Liver (tissue), 9 donors: ENCODE data around the gene PDS5A. TPM values are rescaled to one million over a fixed set of nuclear protein-coding genes. Genes with fewer than 3 reads are reported as not detected.

ENCODE experiments used
- DNase-seq: peaks from one replicate; pipeline ENCODE4 v3.0.0-alpha.2; 2017; ENCODE audit warnings: low spot score
- H3K27ac ChIP-seq, 2 donors: one replicate each; pipeline ENCODE4 v1.7.0; 2013; ENCODE audit warnings: inconsistent platforms in 2 of 2, low read length in 2 of 2, control low read depth in 1 of 2, low read depth in 1 of 2, mild to moderate bottlenecking in 1 of 2
- H3K27me3 ChIP-seq, 4 donors: one replicate each; pipeline versions ENCODE4 v1.6.1 to v1.7.0; 2013; ENCODE audit warnings: low read length in 3 of 4, inconsistent platforms in 1 of 4, mild to moderate bottlenecking in 1 of 4, moderate library complexity in 1 of 4; ENCODE audit not compliant: control insufficient read depth in 4 of 4, insufficient read depth in 4 of 4
- H3K36me3 ChIP-seq, 4 donors: one replicate each; pipeline versions ENCODE4 v1.6.1 to v1.7.0; 2013; ENCODE audit warnings: low read length in 3 of 4, mild to moderate bottlenecking in 3 of 4, low read depth in 1 of 4, moderate library complexity in 1 of 4; ENCODE audit not compliant: control insufficient read depth in 4 of 4, insufficient read depth in 3 of 4
- H3K4me1 ChIP-seq, 4 donors: one replicate each; pipeline versions ENCODE4 v1.6.1 to v1.7.0; 2013; ENCODE audit warnings: low read length in 3 of 4, mild to moderate bottlenecking in 3 of 4, moderate library complexity in 1 of 4; ENCODE audit not compliant: control insufficient read depth in 4 of 4, insufficient read depth in 4 of 4
- H3K4me3 ChIP-seq, 3 donors: one replicate each; pipeline versions ENCODE4 v1.6.1 to v1.7.0; 2013; ENCODE audit warnings: low read length in 3 of 3, control low read depth in 1 of 3, low read depth in 1 of 3, mild to moderate bottlenecking in 1 of 3
- H3K9ac ChIP-seq, 2 donors: one replicate each; pipeline ENCODE4 v1.7.0; 2013; ENCODE audit warnings: low read length in 2 of 2, mild to moderate bottlenecking in 2 of 2, moderate library complexity in 2 of 2, control low read depth in 1 of 2, low read depth in 1 of 2
- H3K9me3 ChIP-seq, 4 donors: one replicate each; pipeline versions ENCODE4 v1.6.1 to v1.7.0; 2013; ENCODE audit warnings: low read length in 3 of 4; ENCODE audit not compliant: control insufficient read depth in 4 of 4
- EGR1 ChIP-seq, 2 donors: IDR thresholded peaks; 2 replicates each; pipeline ENCODE4 v1.6.1; 2016 to 2018; ENCODE audit warnings: antibody characterized with exemption in 2 of 2, low read depth in 2 of 2
- FOXA1 ChIP-seq: IDR thresholded peaks from 2 replicates; pipeline ENCODE4 v1.6.1; 2016; ENCODE audit warnings: antibody characterized with exemption
- FOXA2 ChIP-seq: IDR thresholded peaks from 2 replicates; pipeline ENCODE4 v1.6.1; 2016; ENCODE audit warnings: antibody characterized with exemption
- GABPA ChIP-seq, 2 donors: IDR thresholded peaks in 1 of 2; conservative IDR thresholded peaks in 1 of 2; 2 replicates each; pipeline ENCODE4 v1.6.1; 2016; ENCODE audit warnings: antibody characterized with exemption in 2 of 2, mild to moderate bottlenecking in 1 of 2, moderate library complexity in 1 of 2
- HNF4A ChIP-seq, 2 donors: conservative IDR thresholded peaks; 2 replicates each; pipeline ENCODE4 v1.6.1; 2016; ENCODE audit warnings: antibody characterized with exemption in 2 of 2, mild to moderate bottlenecking in 2 of 2
- HNF4G ChIP-seq: IDR thresholded peaks from 2 replicates; pipeline ENCODE4 v1.6.1; 2016; ENCODE audit warnings: antibody characterized with exemption
- JUND ChIP-seq, 2 donors: IDR thresholded peaks; 2 replicates each; pipeline ENCODE4 v1.6.1; 2016; ENCODE audit warnings: antibody characterized with exemption in 2 of 2
- NR2F2 ChIP-seq: IDR thresholded peaks from 2 replicates; pipeline ENCODE4 v1.6.1; 2016; ENCODE audit warnings: antibody characterized with exemption
- RAD21 ChIP-seq, 2 donors: IDR thresholded peaks; 2 replicates each; pipeline ENCODE4 v1.6.1; 2016; ENCODE audit warnings: antibody characterized with exemption in 2 of 2, mild to moderate bottlenecking in 2 of 2
- RXRA ChIP-seq, 2 donors: IDR thresholded peaks; 2 replicates each; pipeline ENCODE4 v1.6.1; 2017 to 2018; ENCODE audit warnings: antibody characterized with exemption in 2 of 2, mild to moderate bottlenecking in 1 of 2
- SP1 ChIP-seq: IDR thresholded peaks from 2 replicates; pipeline ENCODE4 v1.6.1; 2018; ENCODE audit warnings: antibody characterized with exemption, mild to moderate bottlenecking
- YY1 ChIP-seq: IDR thresholded peaks from 2 replicates; pipeline ENCODE4 v1.6.1; 2016; ENCODE audit warnings: antibody characterized with exemption, mild to moderate bottlenecking
- WGBS: extraction: QIAGEN DNeasy Blood & Tissue Kit; methylation state at CpG from one replicate; pipeline ENCODE4 v1.1.7; 2013; 5-methylcytosine and 5-hydroxymethylcytosine counted together
- polyA plus RNA-seq, 2 donors: library from polyadenylated mRNA; stranded (reverse) in 1 of 2; unstranded in 1 of 2; fragments of 200-250 nt in 1 of 2; fragments of >200 nt in 1 of 2; fragmentation: Nextera tagmentation in 1 of 2; extraction: Ambion mirVana in 1 of 2; gene quantifications; one replicate each; pipeline versions ENCODE4 v1.2.1 to v1.2.3, GENCODE V29; 2013 to 2015
- total RNA-seq, 2 donors: library from RNA; depleted of rRNA; stranded (reverse); fragments of >200 nt; gene quantifications; one replicate each; pipeline ENCODE4 v1.2.3, GENCODE V29; 2014
- TF ChIP-seq, protein P1 (sequence below): IDR thresholded peaks from 2 replicates; pipeline ENCODE4 v1.6.1; 2016; ENCODE audit warnings: antibody characterized with exemption
- TF ChIP-seq, protein P2 (sequence below): IDR thresholded peaks from 2 replicates; pipeline ENCODE4 v1.6.1; 2016; ENCODE audit warnings: antibody characterized with exemption
- TF ChIP-seq, protein P3 (sequence below): IDR thresholded peaks from 2 replicates; pipeline ENCODE4 v1.6.1; 2016; ENCODE audit warnings: antibody characterized with exemption
- donor health status: healthy.
- donor health status: healthy.
- donor health status: healthy.
- donor health status: healthy.
- donor health status: healthy.

Gene PDS5A
- total and polyA plus RNA-seq, 4 donors = 10.6 to 59.6 (median 25.9) TPM

DNA sequence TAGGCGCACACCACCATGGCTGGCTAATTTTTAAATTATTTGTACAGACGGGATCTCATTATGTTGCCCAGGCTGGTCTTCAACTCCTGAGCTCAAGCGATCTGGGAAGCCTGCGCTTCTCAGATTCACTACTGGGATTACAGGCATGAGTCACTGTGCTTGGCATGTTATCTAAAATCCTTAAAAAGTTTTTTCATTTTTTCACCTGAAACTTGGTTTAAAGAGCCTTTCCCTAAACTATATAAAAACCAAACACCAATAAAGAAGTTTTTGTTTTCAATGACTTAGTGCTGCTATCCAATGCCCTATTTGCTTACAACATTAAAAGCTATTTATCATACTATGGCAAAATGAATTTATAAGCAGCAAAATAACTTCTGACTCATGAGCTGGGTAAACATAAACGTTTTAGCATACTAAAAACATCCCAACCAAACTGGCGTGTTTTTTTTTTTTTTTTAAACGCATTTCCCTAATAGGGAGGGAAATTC lies 151.9 kb downstream of the PDS5A start (continued):
- TF ChIP-seq FOXA2 = no peak

DNA sequence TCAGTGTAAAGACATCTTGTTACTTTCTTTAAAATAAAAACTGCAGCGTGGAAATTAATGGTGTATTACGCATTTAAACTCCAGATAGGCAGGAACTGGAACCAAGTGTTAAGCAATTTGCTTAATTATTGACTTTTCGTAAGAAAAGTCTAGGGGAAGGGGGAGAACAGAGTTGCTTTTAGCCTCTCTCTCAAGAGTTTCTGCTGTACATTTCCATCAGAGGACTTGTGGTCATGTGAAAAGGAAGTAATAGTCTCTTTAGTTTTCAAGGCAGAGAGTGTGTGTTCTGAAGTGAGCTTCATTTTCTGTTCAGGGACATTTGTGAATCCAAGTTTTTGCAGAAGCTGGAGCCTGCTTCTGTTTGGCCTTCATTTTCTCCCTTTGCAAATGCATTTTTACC lies 152.6 kb downstream of the PDS5A start:
- Histone ChIP-seq H3K9me3 (no peaks in the 10 kb centered on the region), H3K4me3 (no peak overlapping the region), H3K27me3 (no peaks in the 10 kb centered on the region), H3K9ac (no peak overlapping the region), H3K36me3 (peaks cover 2 to 21% (median 15%) of the 10 kb centered on the region in 4 donors), H3K27ac (no peak overlapping the region), H3K4me1 (peaks cover 0 to 6% (median 3%) of the 10 kb centered on the region in 4 donors)
- 50% methylated on average over 3 of the region's 3 CpGs for WGBS
- TF ChIP-seq HNF4G = no peak
- TF ChIP-seq NR2F2 = no peak
- no peak for TF ChIP-seq RXRA (IDR thresholded peaks at IDR 0.05)
- no peak for TF ChIP-seq GABPA (IDR thresholded peaks at IDR 0.05 in 1 of 2, conservative IDR thresholded peaks at IDR 0.05 in 1 of 2)
- TF ChIP-seq FOXA2 = no peak
- no peak for TF ChIP-seq YY1
- no peak for TF ChIP-seq EGR1 (IDR thresholded peaks at IDR 0.05; ENCODE audit: low read depth in 2 of 2)
- TF ChIP-seq JUND (IDR thresholded peaks at IDR 0.05) = no peak
- no peak for TF ChIP-seq SP1
- TF ChIP-seq, protein P1, sequence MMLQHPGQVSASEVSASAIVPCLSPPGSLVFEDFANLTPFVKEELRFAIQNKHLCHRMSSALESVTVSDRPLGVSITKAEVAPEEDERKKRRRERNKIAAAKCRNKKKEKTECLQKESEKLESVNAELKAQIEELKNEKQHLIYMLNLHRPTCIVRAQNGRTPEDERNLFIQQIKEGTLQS = no peak
- TF ChIP-seq RAD21 (IDR thresholded peaks at IDR 0.05) = no peak
- TF ChIP-seq, protein P2, sequence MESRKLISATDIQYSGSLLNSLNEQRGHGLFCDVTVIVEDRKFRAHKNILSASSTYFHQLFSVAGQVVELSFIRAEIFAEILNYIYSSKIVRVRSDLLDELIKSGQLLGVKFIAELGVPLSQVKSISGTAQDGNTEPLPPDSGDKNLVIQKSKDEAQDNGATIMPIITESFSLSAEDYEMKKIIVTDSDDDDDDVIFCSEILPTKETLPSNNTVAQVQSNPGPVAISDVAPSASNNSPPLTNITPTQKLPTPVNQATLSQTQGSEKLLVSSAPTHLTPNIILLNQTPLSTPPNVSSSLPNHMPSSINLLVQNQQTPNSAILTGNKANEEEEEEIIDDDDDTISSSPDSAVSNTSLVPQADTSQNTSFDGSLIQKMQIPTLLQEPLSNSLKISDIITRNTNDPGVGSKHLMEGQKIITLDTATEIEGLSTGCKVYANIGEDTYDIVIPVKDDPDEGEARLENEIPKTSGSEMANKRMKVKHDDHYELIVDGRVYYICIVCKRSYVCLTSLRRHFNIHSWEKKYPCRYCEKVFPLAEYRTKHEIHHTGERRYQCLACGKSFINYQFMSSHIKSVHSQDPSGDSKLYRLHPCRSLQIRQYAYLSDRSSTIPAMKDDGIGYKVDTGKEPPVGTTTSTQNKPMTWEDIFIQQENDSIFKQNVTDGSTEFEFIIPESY = no peak
- TF ChIP-seq FOXA1 = no peak
- TF ChIP-seq HNF4A (conservative IDR thresholded peaks at IDR 0.05) = no peak
- DNase-seq = no peak

DNA sequence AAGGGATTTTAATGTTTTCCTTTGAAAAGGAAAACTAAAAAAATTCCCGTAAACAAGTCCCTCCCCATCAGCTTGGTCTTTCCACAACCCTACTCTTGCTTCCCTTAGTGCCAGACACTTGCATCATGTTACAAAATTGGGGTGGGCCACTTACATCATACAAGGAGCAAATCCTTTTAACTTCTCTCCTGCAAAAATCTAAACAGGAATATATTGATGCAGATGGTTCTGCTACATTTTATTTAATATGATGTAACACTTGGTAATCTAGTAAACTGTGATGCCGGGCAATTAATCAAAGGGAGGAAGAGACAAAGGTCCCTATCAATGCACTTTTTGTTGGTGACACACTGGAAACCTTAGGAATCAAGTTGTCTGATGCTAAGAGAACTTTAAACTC lies 154.5 kb downstream of the PDS5A start:
- Histone ChIP-seq H3K27ac (no peak overlapping the region), H3K4me3 (no peak overlapping the region), H3K9me3 (no peaks in the 10 kb centered on the region), H3K27me3 (no peaks in the 10 kb centered on the region), H3K9ac (no peak overlapping the region), H3K4me1 (peaks cover 0 to 6% (median 3%) of the 10 kb centered on the region in 4 donors), H3K36me3 (peaks cover 0 to 14% (median 7%) of the 10 kb centered on the region in 4 donors)
- no peak for DNase-seq
- 74% methylated on average over 2 of the region's 2 CpGs for whole genome bisulfite sequencing
- TF ChIP-seq HNF4A (conservative IDR thresholded peaks at IDR 0.05) = peak in 1 of 2 donors; percentile 5
- TF ChIP-seq, protein P1 = no peak

DNA sequence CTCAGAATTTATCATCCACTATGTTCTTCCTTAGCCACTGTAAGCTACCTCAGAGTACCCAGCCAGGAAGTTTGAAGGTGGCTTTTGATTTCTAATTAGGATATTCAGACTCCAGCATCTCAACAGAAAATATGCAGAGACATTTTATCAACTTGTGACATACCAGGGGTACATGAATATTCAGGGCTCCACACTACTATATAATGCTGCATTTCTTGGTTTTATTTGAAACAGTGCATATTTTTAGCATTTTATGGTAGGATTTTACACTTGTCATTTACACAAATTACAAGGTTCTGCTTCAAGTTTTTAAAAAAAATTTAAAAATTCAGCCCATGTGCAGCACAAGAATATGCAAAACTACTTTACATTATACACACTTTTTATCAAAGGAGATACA lies 155.0 kb downstream of the PDS5A start:
- no peak overlapping the region for H3K9ac ChIP-seq
- peaks cover 0 to 6% (median 3%) of the 10 kb centered on the region in 4 donors for H3K4me1 ChIP-seq
- no peak for TF ChIP-seq GABPA (IDR thresholded peaks at IDR 0.05 in 1 of 2, conservative IDR thresholded peaks at IDR 0.05 in 1 of 2)
- TF ChIP-seq JUND (IDR thresholded peaks at IDR 0.05) = no peak
- TF ChIP-seq, protein P3, sequence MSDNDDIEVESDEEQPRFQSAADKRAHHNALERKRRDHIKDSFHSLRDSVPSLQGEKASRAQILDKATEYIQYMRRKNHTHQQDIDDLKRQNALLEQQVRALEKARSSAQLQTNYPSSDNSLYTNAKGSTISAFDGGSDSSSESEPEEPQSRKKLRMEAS = no peak
- TF ChIP-seq FOXA1 = no peak
- TF ChIP-seq HNF4A (conservative IDR thresholded peaks at IDR 0.05) = no peak
- no peak overlapping the region for H3K4me3 ChIP-seq
- H3K27ac ChIP-seq = no peak overlapping the region
- H3K9me3 ChIP-seq = no peaks in the 10 kb centered on the region
- peaks cover 0 to 11% (median 4%) of the 10 kb centered on the region in 4 donors for H3K36me3 ChIP-seq
- DNase-seq = no peak
- H3K27me3 ChIP-seq = no peaks in the 10 kb centered on the region
